Left lung (tissue), 10 donors: ENCODE data around the gene KIF21A. TPM values are rescaled to one million over a fixed set of nuclear protein-coding genes. Genes with fewer than 3 reads are reported as not detected.

Experiments
- ATAC-seq: fragments of 200-7000 bp; cut with Tn5 transposase; one replicate; pipeline ENCODE4 v1.9.1; 2020; ENCODE audit warnings: moderate library complexity
- DNase-seq, 4 donors: peaks; one replicate each; pipeline ENCODE4 v3.0.0-alpha.2; 2013 to 2020
- H3K27ac ChIP-seq, 2 donors: fragments of 200-600 bp; sonication (generic) in 1 of 2; one replicate each; pipeline versions ENCODE4 v1.5.0 to v1.8.0; 2020 to 2021
- H3K27me3 ChIP-seq, 2 donors: fragments of 200-600 bp; sonication (generic) in 1 of 2; one replicate each; pipeline versions ENCODE4 v1.5.0 to v1.8.0; 2020 to 2021
- H3K36me3 ChIP-seq, 2 donors: fragments of 200-600 bp; sonication (generic) in 1 of 2; one replicate each; pipeline versions ENCODE4 v1.5.0 to v1.8.0; 2020 to 2021
- H3K4me1 ChIP-seq, 2 donors: fragments of 200-600 bp; one replicate each; pipeline ENCODE4 v1.8.0; 2021
- H3K4me3 ChIP-seq, 2 donors: fragments of 200-600 bp; sonication (generic) in 1 of 2; one replicate each; pipeline versions ENCODE4 v1.5.0 to v1.8.0; 2020 to 2021; ENCODE audit warnings: mild to moderate bottlenecking in 1 of 2
- H3K9me3 ChIP-seq, 2 donors: fragments of 200-600 bp; sonication (generic) in 1 of 2; one replicate each; pipeline versions ENCODE4 v1.5.0 to v1.8.0; 2020 to 2021
- intact Hi-C, 2 donors: fragments of 100-400 bp; cut with DNase I; formaldehyde crosslinking; loops; one replicate each; pipeline versions ENCODE4 v1.11.2 to v1.14.2; 2022
- polyA plus RNA-seq, 6 donors: library from polyadenylated mRNA; unstranded; fragments of 120-200 nt; gene quantifications; one replicate each; pipeline ENCODE4 v1.2.1, GENCODE V29; 2013; ENCODE audit not compliant: insufficient read length in 6 of 6
- total RNA-seq, 2 donors: library from RNA; stranded (reverse); fragmentation: NEBNext Ultra II Directional; extraction: Animal tissue kit (Norgen Biotek cat#: 25700); gene quantifications; one replicate each; pipeline ENCODE4 v1.2.1, GENCODE V29; 2021
- TF ChIP-seq, protein P1 (sequence below), 2 donors: fragments of 200-600 bp; sonication (generic) in 1 of 2; IDR thresholded peaks; one replicate each; pipeline versions ENCODE4 v1.5.0 to v1.8.0; 2021; ENCODE audit warnings: antibody characterized with exemption in 2 of 2
- donor health status: DM: no; HTN: yes; CAD: no.
- donor health status: DM: no; HTN: no; CAD: no.

The KIF21A gene
- total and polyA plus RNA-seq, 8 donors = 12.7 to 19.7 (median 15.6) TPM

DNA sequence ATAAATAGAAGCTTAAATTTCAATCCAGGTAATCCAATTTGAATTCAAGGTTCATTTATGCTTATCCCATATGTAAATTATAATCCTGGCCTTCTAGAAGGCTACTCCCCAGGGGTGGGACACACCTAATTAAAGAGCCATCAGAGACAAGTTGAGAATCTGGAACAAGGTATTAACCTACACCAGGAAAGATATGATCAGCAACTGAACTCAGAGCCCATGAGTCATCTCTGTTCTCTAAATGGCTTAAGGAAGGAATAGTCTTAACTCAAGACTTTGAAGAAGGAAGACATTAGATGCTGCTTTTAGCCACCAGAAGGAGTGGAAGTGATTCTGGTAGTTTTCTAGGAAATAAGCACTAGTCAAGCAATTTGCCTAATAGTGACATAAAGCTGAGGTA, 88.0 kb downstream of the KIF21A start:
- TF ChIP-seq, protein P1, sequence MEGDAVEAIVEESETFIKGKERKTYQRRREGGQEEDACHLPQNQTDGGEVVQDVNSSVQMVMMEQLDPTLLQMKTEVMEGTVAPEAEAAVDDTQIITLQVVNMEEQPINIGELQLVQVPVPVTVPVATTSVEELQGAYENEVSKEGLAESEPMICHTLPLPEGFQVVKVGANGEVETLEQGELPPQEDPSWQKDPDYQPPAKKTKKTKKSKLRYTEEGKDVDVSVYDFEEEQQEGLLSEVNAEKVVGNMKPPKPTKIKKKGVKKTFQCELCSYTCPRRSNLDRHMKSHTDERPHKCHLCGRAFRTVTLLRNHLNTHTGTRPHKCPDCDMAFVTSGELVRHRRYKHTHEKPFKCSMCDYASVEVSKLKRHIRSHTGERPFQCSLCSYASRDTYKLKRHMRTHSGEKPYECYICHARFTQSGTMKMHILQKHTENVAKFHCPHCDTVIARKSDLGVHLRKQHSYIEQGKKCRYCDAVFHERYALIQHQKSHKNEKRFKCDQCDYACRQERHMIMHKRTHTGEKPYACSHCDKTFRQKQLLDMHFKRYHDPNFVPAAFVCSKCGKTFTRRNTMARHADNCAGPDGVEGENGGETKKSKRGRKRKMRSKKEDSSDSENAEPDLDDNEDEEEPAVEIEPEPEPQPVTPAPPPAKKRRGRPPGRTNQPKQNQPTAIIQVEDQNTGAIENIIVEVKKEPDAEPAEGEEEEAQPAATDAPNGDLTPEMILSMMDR (IDR thresholded peaks at IDR 0.05) = no peak
- intact Hi-C loops = no loop called here
- Histone ChIP-seq H3K27me3 (no peaks in the 10 kb centered on the region), H3K4me3 (no peak overlapping the region), H3K36me3 (no peaks in the 10 kb centered on the region), H3K9me3 (no peaks in the 10 kb centered on the region), H3K4me1 (no peaks in the 10 kb centered on the region), H3K27ac (no peak overlapping the region)
- DNase-seq (no peak), ATAC-seq (no peak)

- TF ChIP-seq, protein P1 (IDR thresholded peaks at IDR 0.05) = no peak
- Histone ChIP-seq H3K9me3 (no peaks in the 10 kb centered on the region), H3K36me3 (no peaks in the 10 kb centered on the region), H3K27ac (no peak overlapping the region), H3K4me1 (no peaks in the 10 kb centered on the region), H3K4me3 (no peak overlapping the region), H3K27me3 (no peaks in the 10 kb centered on the region)
- DNase-seq (no peak), ATAC-seq (no peak)
- intact Hi-C loops = no loop called here
These were observed 90.4 kb downstream of the KIF21A start for GRCh38 chr12:39352471-39353017.

DNA sequence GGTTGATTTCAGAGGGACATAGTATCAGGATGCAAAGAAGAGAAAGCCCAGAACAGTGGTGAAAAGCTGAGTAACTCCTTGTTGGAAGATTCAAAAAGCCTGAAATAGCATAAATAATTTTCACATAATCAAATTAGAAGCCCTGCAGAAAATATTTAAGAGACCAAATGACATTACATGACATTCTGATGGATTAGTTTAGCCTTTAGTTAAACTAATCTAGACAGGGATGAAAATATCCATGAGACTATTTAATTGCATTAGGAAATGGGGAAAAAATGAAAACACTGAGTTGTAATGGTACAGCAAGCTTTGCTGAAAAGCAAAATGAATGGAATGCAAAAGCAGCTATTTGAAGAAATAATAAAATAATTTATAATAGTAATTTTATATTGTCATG, 91.8 kb downstream of the KIF21A start:
- Histone ChIP-seq H3K9me3 (no peaks in the 10 kb centered on the region), H3K27me3 (no peaks in the 10 kb centered on the region), H3K4me3 (no peak overlapping the region), H3K4me1 (no peaks in the 10 kb centered on the region), H3K27ac (no peak overlapping the region), H3K36me3 (no peaks in the 10 kb centered on the region)
- ATAC-seq (no peak), DNase-seq (no peak)
- TF ChIP-seq, protein P1 (IDR thresholded peaks at IDR 0.05) = no peak
- intact Hi-C loops = no loop called here

DNA sequence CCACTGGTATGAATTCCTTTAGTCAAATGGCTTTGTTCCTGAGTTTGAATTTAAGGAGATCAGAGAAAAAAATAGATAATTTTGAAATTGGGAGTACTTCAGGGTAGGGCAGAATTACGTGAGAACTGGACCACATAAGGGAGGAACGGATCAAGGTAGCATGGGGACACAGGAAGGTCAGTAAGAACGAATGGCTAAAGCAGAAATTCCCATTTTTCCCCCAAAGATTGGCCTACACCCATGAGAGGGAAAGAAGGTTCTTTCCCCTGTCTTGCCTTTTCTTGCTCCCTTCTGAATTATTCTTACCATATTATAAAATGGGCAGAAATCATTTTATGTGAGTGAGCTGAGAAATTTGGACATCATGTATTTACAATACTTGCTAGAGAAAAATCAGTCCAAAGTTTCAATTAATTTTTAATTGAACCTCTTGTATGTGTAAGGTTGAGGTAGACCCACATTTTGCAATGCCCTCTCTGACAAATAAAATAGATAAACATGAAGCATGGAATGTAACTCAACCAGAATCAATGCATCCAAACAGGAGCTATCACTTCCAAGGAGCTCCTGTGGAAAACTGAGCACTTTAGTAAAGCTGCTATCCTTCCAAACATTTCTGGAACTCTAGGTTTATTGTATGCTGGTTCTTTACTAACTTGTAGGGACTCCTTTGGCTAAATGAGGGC, 93.8 kb downstream of the KIF21A start:
- TF ChIP-seq, protein P1 (IDR thresholded peaks at IDR 0.05) = no peak
- Histone ChIP-seq H3K9me3 (no peaks in the 10 kb centered on the region), H3K27me3 (no peaks in the 10 kb centered on the region), H3K36me3 (no peaks in the 10 kb centered on the region), H3K27ac (no peak overlapping the region), H3K4me1 (no peaks in the 10 kb centered on the region), H3K4me3 (no peak overlapping the region)
- no peak for DNase-seq
- intact Hi-C loops = no loop called here
- no peak for ATAC-seq

DNA sequence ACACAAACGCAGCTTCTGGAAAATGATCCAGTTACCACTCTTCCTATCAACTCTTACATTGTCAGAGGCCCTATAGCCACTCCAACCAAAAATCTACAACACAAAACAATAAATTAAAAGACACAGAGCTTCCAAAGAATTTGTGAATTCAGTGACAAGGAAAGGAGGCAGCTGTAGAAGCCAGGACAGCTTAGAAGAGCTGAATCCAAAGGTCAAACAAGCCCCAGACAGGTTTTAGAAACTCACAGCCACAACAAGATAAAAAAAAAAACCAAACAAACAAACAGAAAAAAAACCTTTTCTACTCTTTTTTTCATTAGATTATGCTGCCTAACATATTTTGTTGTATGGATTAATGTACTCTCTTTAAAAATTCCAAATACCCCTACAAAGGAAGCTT, 94.4 kb downstream of the KIF21A start:
- Histone ChIP-seq H3K9me3 (no peaks in the 10 kb centered on the region), H3K4me1 (no peaks in the 10 kb centered on the region), H3K4me3 (no peak overlapping the region), H3K27me3 (no peaks in the 10 kb centered on the region), H3K27ac (no peak overlapping the region), H3K36me3 (no peaks in the 10 kb centered on the region)
- intact Hi-C loops = no loop called here
- DNase-seq (no peak), ATAC-seq (no peak)
- TF ChIP-seq, protein P1 (IDR thresholded peaks at IDR 0.05) = no peak
